Measurements from ENCODE around the gene USP8. TPM values are rescaled to one million over a fixed set of nuclear protein-coding genes. Genes with fewer than 3 reads are reported as not detected.

The USP8 gene
- 22.8 and 25.7 TPM in 2 replicates for total RNA-seq

GRCh38 chr15:50424066-50424890 is at the start of gene USP8:
Gene USP8, plus strand, starts transcription at chr15:50424405. Its CDS starts 14,669 bp downstream, at chr15:50439074.

GRCh38 chr15:50546566-50546965 is 122.4 kb downstream of the USP8 start, which contains the start of gene USP50:
Gene USP50, minus strand, starts transcription at chr15:50546666. Its CDS starts 141 bp downstream, at chr15:50546525.

Other genes with a start within 250 kb of the USP8 start
- gene SLC27A2, start 242.2 kb upstream of the USP8 start, total RNA-seq = 0.06 TPM in 1 of 2 replicates, not detected in the other
- gene HDC, start 158.7 kb upstream of the USP8 start, total RNA-seq = not detected in 2 replicates
- 12.7 and 13.1 TPM in 2 replicates for gene GABPB1, start 69.2 kb upstream of the USP8 start, total RNA-seq
- not detected in 2 replicates for gene USP50, start 122.3 kb downstream of the USP8 start, total RNA-seq

Measured in cardiac ventricle fibroblast (primary cell).